ENCODE measurements around the gene ENDOU.

ENDOU gene

DNA sequence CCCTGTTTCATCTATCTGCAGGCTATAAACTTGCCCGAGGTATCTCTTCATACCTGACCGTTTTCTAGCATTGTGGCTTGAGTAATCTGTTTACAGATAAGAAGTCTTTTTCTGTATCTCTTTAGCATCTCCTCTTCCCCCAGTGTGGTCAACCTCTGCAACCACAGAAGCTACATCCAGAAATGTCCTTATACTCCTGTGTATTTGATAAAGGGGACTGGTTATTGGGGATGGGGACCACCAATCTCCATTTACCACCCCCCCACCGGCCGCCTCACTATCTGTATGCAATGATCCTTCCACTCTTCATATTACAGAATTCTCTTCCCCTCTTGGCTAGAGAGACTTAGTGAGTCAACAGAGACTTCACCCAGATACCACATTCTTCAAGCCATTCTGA lies 16.1 kb downstream of the ENDOU start:
- no peak for ATAC-seq
- TF ChIP-seq ISL1 (CRISPR knock-in tag; IDR thresholded peaks at IDR 0.05) (no peak), RARB (CRISPR knock-in tag; IDR thresholded peaks at IDR 0.05) (no peak), ZNF70 (CRISPR knock-in tag; IDR thresholded peaks at IDR 0.05) (no peak), TOX (CRISPR knock-in tag; IDR thresholded peaks at IDR 0.05; ENCODE audit: borderline replicate concordance) (no peak), ZC3H10 (CRISPR knock-in tag; IDR thresholded peaks at IDR 0.05) (no peak), OSR1 (CRISPR knock-in tag; IDR thresholded peaks at IDR 0.05) (no peak), ARNTL (CRISPR knock-in tag; IDR thresholded peaks at IDR 0.05; ENCODE audit: borderline replicate concordance, low read depth) (no peak), ZFP30 (CRISPR knock-in tag; IDR thresholded peaks at IDR 0.05) (no peak), PPARA (CRISPR knock-in tag; IDR thresholded peaks at IDR 0.05; ENCODE audit: borderline replicate concordance) (no peak), CSDC2 (CRISPR knock-in tag; IDR thresholded peaks at IDR 0.05) (no peak), ZFP3 (CRISPR knock-in tag; IDR thresholded peaks at IDR 0.05) (no peak), SNAI2 (CRISPR knock-in tag; IDR thresholded peaks at IDR 0.05) (no peak), ZNF8 (CRISPR knock-in tag; IDR thresholded peaks at IDR 0.05) (no peak), ESRRG (CRISPR knock-in tag; IDR thresholded peaks at IDR 0.05) (no peak), TCF4 (CRISPR knock-in tag; IDR thresholded peaks at IDR 0.05; ENCODE audit: borderline replicate concordance) (no peak), BACH2 (CRISPR knock-in tag; IDR thresholded peaks at IDR 0.05; ENCODE audit: borderline replicate concordance) (no peak)
- TF ChIP-seq, protein P1, sequence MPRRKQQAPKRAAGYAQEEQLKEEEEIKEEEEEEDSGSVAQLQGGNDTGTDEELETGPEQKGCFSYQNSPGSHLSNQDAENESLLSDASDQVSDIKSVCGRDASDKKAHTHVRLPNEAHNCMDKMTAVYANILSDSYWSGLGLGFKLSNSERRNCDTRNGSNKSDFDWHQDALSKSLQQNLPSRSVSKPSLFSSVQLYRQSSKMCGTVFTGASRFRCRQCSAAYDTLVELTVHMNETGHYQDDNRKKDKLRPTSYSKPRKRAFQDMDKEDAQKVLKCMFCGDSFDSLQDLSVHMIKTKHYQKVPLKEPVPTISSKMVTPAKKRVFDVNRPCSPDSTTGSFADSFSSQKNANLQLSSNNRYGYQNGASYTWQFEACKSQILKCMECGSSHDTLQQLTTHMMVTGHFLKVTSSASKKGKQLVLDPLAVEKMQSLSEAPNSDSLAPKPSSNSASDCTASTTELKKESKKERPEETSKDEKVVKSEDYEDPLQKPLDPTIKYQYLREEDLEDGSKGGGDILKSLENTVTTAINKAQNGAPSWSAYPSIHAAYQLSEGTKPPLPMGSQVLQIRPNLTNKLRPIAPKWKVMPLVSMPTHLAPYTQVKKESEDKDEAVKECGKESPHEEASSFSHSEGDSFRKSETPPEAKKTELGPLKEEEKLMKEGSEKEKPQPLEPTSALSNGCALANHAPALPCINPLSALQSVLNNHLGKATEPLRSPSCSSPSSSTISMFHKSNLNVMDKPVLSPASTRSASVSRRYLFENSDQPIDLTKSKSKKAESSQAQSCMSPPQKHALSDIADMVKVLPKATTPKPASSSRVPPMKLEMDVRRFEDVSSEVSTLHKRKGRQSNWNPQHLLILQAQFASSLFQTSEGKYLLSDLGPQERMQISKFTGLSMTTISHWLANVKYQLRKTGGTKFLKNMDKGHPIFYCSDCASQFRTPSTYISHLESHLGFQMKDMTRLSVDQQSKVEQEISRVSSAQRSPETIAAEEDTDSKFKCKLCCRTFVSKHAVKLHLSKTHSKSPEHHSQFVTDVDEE (CRISPR knock-in tag; IDR thresholded peaks at IDR 0.05) = no peak
- TF ChIP-seq, protein P2, sequence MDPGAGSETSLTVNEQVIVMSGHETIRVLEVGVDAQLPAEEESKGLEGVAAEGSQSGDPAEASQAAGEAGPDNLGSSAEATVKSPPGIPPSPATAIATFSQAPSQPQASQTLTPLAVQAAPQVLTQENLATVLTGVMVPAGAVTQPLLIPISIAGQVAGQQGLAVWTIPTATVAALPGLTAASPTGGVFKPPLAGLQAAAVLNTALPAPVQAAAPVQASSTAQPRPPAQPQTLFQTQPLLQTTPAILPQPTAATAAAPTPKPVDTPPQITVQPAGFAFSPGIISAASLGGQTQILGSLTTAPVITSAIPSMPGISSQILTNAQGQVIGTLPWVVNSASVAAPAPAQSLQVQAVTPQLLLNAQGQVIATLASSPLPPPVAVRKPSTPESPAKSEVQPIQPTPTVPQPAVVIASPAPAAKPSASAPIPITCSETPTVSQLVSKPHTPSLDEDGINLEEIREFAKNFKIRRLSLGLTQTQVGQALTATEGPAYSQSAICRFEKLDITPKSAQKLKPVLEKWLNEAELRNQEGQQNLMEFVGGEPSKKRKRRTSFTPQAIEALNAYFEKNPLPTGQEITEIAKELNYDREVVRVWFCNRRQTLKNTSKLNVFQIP (CRISPR knock-in tag; IDR thresholded peaks at IDR 0.05; ENCODE audit: borderline replicate concordance, low read depth) = no peak
- TF ChIP-seq, protein P3, sequence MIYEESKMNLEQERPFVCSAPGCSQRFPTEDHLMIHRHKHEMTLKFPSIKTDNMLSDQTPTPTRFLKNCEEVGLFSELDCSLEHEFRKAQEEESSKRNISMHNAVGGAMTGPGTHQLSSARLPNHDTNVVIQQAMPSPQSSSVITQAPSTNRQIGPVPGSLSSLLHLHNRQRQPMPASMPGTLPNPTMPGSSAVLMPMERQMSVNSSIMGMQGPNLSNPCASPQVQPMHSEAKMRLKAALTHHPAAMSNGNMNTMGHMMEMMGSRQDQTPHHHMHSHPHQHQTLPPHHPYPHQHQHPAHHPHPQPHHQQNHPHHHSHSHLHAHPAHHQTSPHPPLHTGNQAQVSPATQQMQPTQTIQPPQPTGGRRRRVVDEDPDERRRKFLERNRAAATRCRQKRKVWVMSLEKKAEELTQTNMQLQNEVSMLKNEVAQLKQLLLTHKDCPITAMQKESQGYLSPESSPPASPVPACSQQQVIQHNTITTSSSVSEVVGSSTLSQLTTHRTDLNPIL (CRISPR knock-in tag; IDR thresholded peaks at IDR 0.05; ENCODE audit: low read depth) = no peak
- TF ChIP-seq, protein P4, sequence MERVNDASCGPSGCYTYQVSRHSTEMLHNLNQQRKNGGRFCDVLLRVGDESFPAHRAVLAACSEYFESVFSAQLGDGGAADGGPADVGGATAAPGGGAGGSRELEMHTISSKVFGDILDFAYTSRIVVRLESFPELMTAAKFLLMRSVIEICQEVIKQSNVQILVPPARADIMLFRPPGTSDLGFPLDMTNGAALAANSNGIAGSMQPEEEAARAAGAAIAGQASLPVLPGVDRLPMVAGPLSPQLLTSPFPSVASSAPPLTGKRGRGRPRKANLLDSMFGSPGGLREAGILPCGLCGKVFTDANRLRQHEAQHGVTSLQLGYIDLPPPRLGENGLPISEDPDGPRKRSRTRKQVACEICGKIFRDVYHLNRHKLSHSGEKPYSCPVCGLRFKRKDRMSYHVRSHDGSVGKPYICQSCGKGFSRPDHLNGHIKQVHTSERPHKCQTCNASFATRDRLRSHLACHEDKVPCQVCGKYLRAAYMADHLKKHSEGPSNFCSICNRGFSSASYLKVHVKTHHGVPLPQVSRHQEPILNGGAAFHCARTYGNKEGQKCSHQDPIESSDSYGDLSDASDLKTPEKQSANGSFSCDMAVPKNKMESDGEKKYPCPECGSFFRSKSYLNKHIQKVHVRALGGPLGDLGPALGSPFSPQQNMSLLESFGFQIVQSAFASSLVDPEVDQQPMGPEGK (CRISPR knock-in tag; IDR thresholded peaks at IDR 0.05; ENCODE audit: borderline replicate concordance) = no peak

DNA sequence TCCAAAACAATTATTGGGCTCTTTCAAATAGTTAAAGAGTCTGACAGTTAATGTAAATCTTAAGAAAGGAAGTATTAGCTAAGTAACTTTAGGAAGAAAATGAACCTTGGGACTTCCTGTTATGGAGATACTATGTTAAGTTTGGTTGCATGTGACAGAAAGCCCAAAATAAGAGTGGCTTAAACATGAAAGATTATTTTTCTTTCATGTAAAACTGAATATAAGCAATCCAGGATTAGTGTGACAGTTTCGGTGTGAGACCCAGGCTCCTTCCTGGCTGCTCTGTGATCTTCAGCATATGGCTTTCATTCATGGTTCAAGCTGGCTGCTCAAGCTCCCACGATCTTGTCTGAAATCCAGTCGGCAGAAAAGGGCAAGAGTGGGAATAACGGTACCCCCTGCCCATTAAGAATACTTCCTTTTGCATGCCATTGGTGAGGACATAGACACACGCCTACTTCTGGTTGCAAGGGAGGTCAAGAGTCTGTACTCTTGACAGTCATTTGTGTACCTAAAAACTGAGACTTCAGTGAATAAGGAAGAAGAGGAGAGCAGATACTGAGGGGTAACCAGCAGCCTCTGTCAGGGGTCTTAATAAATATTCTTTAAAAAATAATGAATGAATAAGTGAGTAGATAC lies 17.3 kb downstream of the ENDOU start:
- no peak for ATAC-seq
- TF ChIP-seq, protein P1 (CRISPR knock-in tag; IDR thresholded peaks at IDR 0.05) = no peak
- TF ChIP-seq ZFP3 (CRISPR knock-in tag; IDR thresholded peaks at IDR 0.05) = no peak
- no peak for TF ChIP-seq ESRRG (CRISPR knock-in tag; IDR thresholded peaks at IDR 0.05)
- TF ChIP-seq BACH2 (CRISPR knock-in tag; IDR thresholded peaks at IDR 0.05; ENCODE audit: borderline replicate concordance) = no peak
- TF ChIP-seq, protein P2 (CRISPR knock-in tag; IDR thresholded peaks at IDR 0.05; ENCODE audit: borderline replicate concordance, low read depth) = no peak
- no peak for TF ChIP-seq ARNTL (CRISPR knock-in tag; IDR thresholded peaks at IDR 0.05; ENCODE audit: borderline replicate concordance, low read depth)
- no peak for TF ChIP-seq RARB (CRISPR knock-in tag; IDR thresholded peaks at IDR 0.05)
- TF ChIP-seq, protein P5, sequence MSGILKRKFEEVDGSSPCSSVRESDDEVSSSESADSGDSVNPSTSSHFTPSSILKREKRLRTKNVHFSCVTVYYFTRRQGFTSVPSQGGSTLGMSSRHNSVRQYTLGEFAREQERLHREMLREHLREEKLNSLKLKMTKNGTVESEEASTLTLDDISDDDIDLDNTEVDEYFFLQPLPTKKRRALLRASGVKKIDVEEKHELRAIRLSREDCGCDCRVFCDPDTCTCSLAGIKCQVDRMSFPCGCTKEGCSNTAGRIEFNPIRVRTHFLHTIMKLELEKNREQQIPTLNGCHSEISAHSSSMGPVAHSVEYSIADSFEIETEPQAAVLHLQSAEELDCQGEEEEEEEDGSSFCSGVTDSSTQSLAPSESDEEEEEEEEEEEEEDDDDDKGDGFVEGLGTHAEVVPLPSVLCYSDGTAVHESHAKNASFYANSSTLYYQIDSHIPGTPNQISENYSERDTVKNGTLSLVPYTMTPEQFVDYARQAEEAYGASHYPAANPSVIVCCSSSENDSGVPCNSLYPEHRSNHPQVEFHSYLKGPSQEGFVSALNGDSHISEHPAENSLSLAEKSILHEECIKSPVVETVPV (CRISPR knock-in tag; IDR thresholded peaks at IDR 0.05) = no peak
- no peak for TF ChIP-seq ISL1 (CRISPR knock-in tag; IDR thresholded peaks at IDR 0.05)
- no peak for TF ChIP-seq ZC3H10 (CRISPR knock-in tag; IDR thresholded peaks at IDR 0.05)
- TF ChIP-seq, protein P3 (CRISPR knock-in tag; IDR thresholded peaks at IDR 0.05; ENCODE audit: low read depth) = no peak
- no peak for TF ChIP-seq OSR1 (CRISPR knock-in tag; IDR thresholded peaks at IDR 0.05)
- no peak for TF ChIP-seq TOX (CRISPR knock-in tag; IDR thresholded peaks at IDR 0.05; ENCODE audit: borderline replicate concordance)
- no peak for TF ChIP-seq TCF4 (CRISPR knock-in tag; IDR thresholded peaks at IDR 0.05; ENCODE audit: borderline replicate concordance)
- no peak for TF ChIP-seq ZNF565 (CRISPR knock-in tag; conservative IDR thresholded peaks at IDR 0.05; ENCODE audit: low read depth)

All from SK-N-SH treated with all-trans-retinoic acid at 6 μM for 48 hours (cell line).